Left lung (tissue), 10 donors: ENCODE results near the gene PTPA. TPM values are rescaled to one million over a fixed set of nuclear protein-coding genes. Genes with fewer than 3 reads are reported as not detected.

ENCODE experiments used
- ATAC-seq: fragments of 200-7000 bp; cut with Tn5 transposase; one replicate; pipeline ENCODE4 v1.9.1; 2020; ENCODE audit warnings: moderate library complexity
- DNase-seq, 4 donors: peaks; one replicate each; pipeline ENCODE4 v3.0.0-alpha.2; 2013 to 2020
- H3K27ac ChIP-seq, 2 donors: fragments of 200-600 bp; sonication (generic) in 1 of 2; one replicate each; pipeline versions ENCODE4 v1.5.0 to v1.8.0; 2020 to 2021
- H3K27me3 ChIP-seq, 2 donors: fragments of 200-600 bp; sonication (generic) in 1 of 2; one replicate each; pipeline versions ENCODE4 v1.5.0 to v1.8.0; 2020 to 2021
- H3K36me3 ChIP-seq, 2 donors: fragments of 200-600 bp; sonication (generic) in 1 of 2; one replicate each; pipeline versions ENCODE4 v1.5.0 to v1.8.0; 2020 to 2021
- H3K4me1 ChIP-seq, 2 donors: fragments of 200-600 bp; one replicate each; pipeline ENCODE4 v1.8.0; 2021
- H3K4me3 ChIP-seq, 2 donors: fragments of 200-600 bp; sonication (generic) in 1 of 2; one replicate each; pipeline versions ENCODE4 v1.5.0 to v1.8.0; 2020 to 2021; ENCODE audit warnings: mild to moderate bottlenecking in 1 of 2
- H3K9me3 ChIP-seq, 2 donors: fragments of 200-600 bp; sonication (generic) in 1 of 2; one replicate each; pipeline versions ENCODE4 v1.5.0 to v1.8.0; 2020 to 2021
- intact Hi-C, 2 donors: fragments of 100-400 bp; cut with DNase I; formaldehyde crosslinking; loops; one replicate each; pipeline versions ENCODE4 v1.11.2 to v1.14.2; 2022
- polyA plus RNA-seq, 6 donors: library from polyadenylated mRNA; unstranded; fragments of 120-200 nt; gene quantifications; one replicate each; pipeline ENCODE4 v1.2.1, GENCODE V29; 2013; ENCODE audit not compliant: insufficient read length in 6 of 6
- total RNA-seq, 2 donors: library from RNA; stranded (reverse); fragmentation: NEBNext Ultra II Directional; extraction: Animal tissue kit (Norgen Biotek cat#: 25700); gene quantifications; one replicate each; pipeline ENCODE4 v1.2.1, GENCODE V29; 2021
- TF ChIP-seq, protein P1 (sequence below), 2 donors: fragments of 200-600 bp; sonication (generic) in 1 of 2; IDR thresholded peaks; one replicate each; pipeline versions ENCODE4 v1.5.0 to v1.8.0; 2021; ENCODE audit warnings: antibody characterized with exemption in 2 of 2
- donor health status: DM: no; HTN: yes; CAD: no.
- donor health status: DM: no; HTN: no; CAD: no.

PTPA gene
- total and polyA plus RNA-seq, 8 donors, result 120 to 148 (median 140) TPM

- peaks cover 0 to 15% of the 10 kb centered on the region in 2 donors for H3K36me3 ChIP-seq
- peak; percentile 97 to 99 (median 98) for DNase-seq
- intact Hi-C loops, result no loop called here
- no peaks in the 10 kb centered on the region for H3K27me3 ChIP-seq
- H3K4me3 ChIP-seq, result peak within 1 kb of the TSS; percentile 85 to 91
- no peaks in the 10 kb centered on the region for H3K9me3 ChIP-seq
- TF ChIP-seq, protein P1, sequence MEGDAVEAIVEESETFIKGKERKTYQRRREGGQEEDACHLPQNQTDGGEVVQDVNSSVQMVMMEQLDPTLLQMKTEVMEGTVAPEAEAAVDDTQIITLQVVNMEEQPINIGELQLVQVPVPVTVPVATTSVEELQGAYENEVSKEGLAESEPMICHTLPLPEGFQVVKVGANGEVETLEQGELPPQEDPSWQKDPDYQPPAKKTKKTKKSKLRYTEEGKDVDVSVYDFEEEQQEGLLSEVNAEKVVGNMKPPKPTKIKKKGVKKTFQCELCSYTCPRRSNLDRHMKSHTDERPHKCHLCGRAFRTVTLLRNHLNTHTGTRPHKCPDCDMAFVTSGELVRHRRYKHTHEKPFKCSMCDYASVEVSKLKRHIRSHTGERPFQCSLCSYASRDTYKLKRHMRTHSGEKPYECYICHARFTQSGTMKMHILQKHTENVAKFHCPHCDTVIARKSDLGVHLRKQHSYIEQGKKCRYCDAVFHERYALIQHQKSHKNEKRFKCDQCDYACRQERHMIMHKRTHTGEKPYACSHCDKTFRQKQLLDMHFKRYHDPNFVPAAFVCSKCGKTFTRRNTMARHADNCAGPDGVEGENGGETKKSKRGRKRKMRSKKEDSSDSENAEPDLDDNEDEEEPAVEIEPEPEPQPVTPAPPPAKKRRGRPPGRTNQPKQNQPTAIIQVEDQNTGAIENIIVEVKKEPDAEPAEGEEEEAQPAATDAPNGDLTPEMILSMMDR (IDR thresholded peaks at IDR 0.05), result no peak
- H3K4me1 ChIP-seq, result peaks cover 14 to 22% of the 10 kb centered on the region in 2 donors
- ATAC-seq, result peak; percentile 98
- peak within 1 kb of the TSS; percentile 75 to 90 for H3K27ac ChIP-seq
Observed at GRCh38 chr9:129080601-129081387, 30.4 kb upstream of the PTPA start, which contains the start of gene DOLPP1. Gene DOLPP1 (plus strand): TSS chr9:129081111. CDS start chr9:129081132, 21 bp downstream.

DNA sequence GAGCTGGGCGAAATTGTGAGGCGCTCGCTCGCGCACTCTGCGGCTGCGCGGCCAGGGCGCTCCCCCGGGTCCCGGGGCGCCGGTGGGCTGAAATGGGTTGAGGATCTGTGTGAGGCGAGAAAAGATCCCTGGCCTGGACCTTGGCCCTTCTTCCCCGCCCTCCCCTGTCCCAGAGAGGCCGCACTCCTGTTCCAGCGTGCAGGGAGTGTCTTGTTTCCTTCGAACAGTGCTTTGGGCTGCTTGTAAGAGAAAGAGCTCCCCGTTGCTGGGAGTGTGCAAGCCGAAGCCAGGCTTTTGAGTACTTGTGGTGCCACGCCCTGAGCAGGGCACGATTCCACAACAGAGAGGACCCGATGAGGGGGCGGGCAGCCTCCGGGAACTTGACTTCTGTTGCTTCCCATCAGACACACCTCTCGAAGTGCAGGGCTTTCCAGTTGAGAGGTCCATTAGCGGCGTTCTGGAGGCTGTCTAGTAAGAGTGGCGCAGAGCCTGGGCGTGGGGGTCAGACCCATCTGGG lies 29.8 kb upstream of the PTPA start:
- TF ChIP-seq, protein P1 (IDR thresholded peaks at IDR 0.05), result no peak
- Histone ChIP-seq H3K4me3 (peak overlapping the region; percentile 85 to 91), H3K27me3 (no peaks in the 10 kb centered on the region), H3K4me1 (peaks cover 14 to 22% of the 10 kb centered on the region in 2 donors), H3K9me3 (no peaks in the 10 kb centered on the region), H3K27ac (peak overlapping the region; percentile 75 to 90), H3K36me3 (peaks cover 0 to 21% of the 10 kb centered on the region in 2 donors)
- DNase-seq (peak in 1 of 4 donors; percentile 58), ATAC-seq (peak; percentile 13)
- intact Hi-C loops, result no loop called here

DNA sequence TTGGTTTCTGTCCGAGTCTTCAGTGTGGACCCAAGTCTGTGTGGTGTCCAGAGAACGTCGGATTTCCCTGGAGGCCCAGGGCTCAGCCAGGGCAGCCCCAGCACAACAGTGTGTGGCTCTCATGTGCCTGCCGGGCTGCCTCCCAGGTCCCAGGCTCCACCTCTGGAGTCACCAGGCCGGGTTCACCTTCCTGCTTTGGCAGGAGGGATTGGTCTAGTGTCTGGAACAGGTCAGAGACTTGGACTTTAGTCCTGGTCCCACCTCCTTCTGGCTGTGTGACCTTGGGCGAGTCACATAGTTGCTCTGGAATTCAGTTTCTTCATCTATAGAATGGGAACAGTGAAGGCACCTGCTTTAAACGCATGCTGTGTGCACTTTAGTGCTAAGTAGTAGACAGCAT lies 27.1 kb upstream of the PTPA start:
- Histone ChIP-seq H3K36me3 (peaks cover 0 to 41% of the 10 kb centered on the region in 2 donors), H3K9me3 (no peaks in the 10 kb centered on the region), H3K27me3 (no peaks in the 10 kb centered on the region), H3K4me3 (no peak overlapping the region), H3K4me1 (peaks cover 14 to 22% of the 10 kb centered on the region in 2 donors), H3K27ac (no peak overlapping the region)
- DNase-seq (no peak), ATAC-seq (no peak)
- intact Hi-C loops, result no loop called here
- TF ChIP-seq, protein P1 (IDR thresholded peaks at IDR 0.05), result no peak

DNA sequence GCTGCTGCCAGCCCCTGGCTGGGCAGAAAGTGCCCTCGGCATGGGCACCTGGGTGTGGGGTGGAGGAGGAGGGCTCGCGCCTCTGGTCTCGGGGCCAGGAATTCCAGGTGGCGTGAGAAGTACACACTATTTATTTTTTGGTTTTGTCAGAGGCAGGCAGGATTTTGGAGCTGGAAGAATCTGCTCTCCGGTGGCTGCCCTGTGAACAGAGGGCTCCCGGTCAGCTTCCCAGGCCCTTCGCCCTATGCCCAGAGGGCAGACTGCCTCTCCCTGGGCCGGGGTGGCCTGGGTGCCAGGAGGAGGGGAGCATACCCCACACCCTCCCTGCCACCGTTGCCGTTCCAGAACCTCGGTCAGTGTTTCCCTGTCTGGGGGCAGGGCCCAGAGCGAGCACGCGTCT lies 22.0 kb upstream of the PTPA start:
- H3K4me3 ChIP-seq, result no peak overlapping the region
- ATAC-seq (no peak), DNase-seq (no peak)
- no peaks in the 10 kb centered on the region for H3K4me1 ChIP-seq
- H3K9me3 ChIP-seq, result no peaks in the 10 kb centered on the region
- TF ChIP-seq, protein P1 (IDR thresholded peaks at IDR 0.05), result no peak
- no peak overlapping the region for H3K27ac ChIP-seq
- intact Hi-C loops, result no loop called here
- H3K27me3 ChIP-seq, result no peaks in the 10 kb centered on the region
- peaks cover 0 to 59% of the 10 kb centered on the region in 2 donors for H3K36me3 ChIP-seq

DNA sequence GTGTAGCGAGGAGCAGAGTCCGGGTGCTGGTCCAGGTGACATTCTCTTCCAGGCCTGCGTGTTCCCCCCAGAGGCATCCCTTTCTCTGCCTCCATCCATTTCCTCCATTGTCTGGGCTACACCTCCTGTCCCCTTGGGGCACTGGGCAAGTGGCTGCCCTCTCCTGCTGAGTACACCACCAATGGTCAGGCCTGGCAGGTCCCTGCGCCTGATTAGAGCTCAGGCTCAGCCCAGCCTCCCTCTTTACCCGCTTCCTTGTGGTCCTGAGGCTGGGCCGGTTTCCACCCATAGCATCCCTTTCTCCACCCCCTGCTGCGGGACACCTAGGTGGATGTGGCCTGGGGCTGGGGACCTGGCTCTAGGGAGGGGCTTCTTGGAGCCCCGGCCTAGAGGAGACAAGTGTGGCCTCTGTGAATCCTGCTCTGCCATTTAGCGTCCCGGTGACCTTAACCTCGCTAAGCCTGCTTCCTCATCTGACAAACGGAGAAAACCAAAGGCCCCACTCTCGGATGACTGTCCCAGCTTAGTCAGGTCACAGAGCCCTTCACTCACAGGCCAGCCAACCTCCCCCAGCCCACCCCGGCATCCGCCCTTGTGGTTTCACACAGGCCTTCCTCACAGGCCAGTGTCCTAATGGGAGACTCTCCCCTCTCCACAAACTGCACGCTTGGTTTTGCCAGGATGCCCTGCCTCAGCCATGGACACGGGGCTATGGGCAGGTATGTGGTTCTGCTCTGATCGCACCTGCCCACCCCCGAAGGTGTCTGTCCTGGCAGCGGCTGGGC lies 17.4 kb upstream of the PTPA start:
- H3K27ac ChIP-seq, result no peak overlapping the region
- no peaks in the 10 kb centered on the region for H3K9me3 ChIP-seq
- TF ChIP-seq, protein P1 (IDR thresholded peaks at IDR 0.05), result no peak
- no peak for DNase-seq
- no peak for ATAC-seq
- intact Hi-C loops, result no loop called here
- H3K4me3 ChIP-seq, result no peak overlapping the region
- H3K4me1 ChIP-seq, result no peaks in the 10 kb centered on the region
- peaks cover 0 to 56% of the 10 kb centered on the region in 2 donors for H3K36me3 ChIP-seq
- H3K27me3 ChIP-seq, result no peaks in the 10 kb centered on the region
